GM19463 (cell line): Measurements from ENCODE around the gene OPRL1.

Source experiments
- ATAC-seq: cut with Tn5 transposase; IDR thresholded peaks from one replicate; pipeline ENCODE4 v1.9.1; 2021; ENCODE audit warnings: mild to moderate bottlenecking, moderate library complexity; ENCODE audit not compliant: unreplicated experiment

Gene OPRL1

DNA sequence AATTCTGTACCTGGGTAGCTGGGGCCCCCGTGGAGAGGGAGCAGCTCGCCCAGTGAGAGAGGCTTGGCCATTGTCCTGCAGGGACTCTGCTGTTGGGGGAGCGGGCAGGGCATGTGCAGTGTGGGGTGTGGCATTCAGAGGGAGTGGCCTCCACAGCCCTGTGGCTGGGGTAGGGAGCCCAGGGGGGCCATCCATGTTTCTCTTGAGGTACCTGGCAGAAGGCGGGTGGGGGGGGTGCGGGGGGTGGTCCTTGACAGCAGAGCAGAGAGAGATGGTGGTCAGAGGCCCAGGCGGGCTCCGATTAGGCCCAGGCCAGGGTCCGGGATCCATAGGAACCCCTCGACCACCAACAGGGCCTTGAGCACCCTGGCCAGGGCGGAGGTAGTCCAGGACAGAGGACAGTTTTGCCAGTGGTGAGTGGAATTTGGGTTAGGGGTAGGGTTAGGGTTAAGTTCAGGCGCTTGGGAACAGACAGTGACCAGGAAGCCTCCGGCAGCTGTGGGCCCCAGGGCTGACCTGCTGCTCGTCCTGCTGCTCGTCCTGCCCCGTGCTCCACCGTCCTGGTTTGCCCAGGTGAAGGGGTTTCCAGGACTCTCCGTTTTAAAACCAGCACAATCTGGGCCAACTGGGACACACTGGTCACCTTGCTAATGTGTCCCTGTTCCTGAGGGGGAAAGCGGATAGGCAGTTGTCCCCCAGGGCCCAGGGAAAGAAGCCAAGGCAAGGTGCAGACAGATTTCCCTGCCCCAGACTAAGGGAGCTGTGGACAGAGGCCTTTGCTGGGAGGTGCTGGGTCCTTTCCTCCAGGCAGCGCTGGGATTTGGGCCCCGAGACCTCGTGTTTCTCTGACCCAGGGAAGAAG, 59.5 kb downstream of the OPRL1 start:
- no peak for ATAC-seq

- ATAC-seq = no peak
Observed at GRCh38 chr20:64140061-64140931, 60.4 kb downstream of the OPRL1 start.

- ATAC-seq = no peak
Observed at GRCh38 chr20:64140956-64141355, 61.1 kb downstream of the OPRL1 start.

DNA sequence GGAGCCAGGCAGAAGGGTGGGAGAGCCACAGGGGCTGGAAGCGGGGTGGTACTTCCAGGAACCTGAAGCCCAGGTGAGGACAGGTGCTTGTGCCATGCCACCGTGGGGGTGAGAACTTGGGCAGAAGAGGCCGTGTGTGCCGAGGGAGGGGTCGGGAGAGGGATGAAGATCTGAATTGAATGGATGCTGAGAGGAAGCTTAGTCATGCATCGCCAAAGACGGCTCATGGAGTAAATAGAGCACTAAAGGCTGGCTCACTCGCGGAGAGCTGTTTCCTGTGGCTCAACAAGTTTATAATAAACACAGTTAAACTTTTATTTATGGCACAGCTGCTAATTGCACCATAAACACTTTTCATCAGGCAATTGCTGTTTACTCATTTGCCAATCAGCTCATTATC, 62.7 kb downstream of the OPRL1 start:
- no peak for ATAC-seq

DNA sequence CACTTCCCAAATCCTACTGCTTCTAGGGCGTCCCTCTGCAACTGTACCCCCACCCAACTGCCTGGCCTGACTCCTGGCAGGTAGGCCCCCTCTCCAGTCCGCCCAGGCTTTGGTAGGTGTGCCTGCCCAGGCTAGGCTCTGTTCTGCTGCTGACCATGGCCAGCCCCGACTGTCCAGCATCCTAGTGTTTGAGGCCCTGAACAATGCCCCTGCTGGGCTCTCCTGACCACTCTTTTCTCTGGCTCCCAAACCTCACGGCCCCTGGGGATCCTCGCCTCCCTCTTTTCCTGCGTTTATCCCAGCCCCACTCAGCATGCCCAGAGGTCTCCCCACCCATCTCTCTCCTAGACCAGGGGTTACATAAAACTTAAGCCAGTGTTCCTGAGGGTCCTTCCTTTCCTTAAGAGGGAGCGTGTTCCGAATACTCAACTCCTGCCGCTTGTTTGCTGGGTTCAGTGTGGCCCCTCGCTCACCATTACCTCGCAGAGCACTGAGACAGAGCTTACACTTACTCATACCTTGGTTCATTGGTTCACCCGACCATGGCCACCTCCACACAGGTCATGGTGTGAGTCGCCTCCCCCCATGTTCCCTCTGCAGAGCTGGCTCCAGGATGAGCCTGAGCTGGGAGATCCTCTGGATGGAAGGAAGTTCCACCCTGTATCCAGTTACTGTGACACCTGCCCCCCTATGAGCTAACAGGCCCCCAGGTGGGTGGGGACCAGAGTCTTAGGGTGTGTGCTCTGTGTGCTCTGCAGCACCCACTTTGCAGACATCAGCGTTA, 63.3 kb downstream of the OPRL1 start:
- no peak for ATAC-seq

DNA sequence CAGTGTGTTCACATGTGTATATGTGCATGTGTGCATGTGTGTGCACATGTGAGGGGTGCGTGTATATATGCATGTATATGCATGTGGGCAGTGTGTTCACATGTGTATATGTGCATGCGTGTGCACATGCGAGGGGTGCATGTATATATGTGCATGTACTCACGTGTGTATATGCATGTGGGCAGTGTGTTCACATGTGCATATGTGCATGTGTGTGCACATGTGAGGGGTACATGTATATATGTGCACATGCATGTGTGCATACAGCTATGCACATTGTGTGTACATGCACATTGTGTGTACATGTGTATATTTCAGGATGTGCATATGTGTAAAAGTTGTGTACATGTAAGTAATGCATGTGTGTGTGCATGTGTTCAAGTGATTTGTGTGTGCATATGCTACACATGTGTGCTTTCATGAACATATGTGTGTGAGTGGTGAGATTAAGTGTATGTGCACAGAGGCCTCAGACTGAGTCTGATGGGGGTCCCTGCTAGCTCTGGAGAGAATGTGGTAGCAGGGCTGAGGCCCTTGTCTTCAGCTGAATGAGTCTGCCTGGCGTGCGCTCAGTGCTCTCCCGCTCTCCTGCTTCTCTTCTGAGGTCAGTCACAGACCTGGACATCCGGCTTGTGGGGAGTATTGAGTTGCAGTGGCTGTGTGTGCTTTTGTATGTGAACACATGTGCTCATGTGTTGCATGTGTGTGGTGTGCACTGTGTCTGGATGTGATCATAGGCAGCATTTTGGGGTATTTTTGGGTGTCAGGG, 64.4 kb downstream of the OPRL1 start:
- ATAC-seq = no peak

DNA sequence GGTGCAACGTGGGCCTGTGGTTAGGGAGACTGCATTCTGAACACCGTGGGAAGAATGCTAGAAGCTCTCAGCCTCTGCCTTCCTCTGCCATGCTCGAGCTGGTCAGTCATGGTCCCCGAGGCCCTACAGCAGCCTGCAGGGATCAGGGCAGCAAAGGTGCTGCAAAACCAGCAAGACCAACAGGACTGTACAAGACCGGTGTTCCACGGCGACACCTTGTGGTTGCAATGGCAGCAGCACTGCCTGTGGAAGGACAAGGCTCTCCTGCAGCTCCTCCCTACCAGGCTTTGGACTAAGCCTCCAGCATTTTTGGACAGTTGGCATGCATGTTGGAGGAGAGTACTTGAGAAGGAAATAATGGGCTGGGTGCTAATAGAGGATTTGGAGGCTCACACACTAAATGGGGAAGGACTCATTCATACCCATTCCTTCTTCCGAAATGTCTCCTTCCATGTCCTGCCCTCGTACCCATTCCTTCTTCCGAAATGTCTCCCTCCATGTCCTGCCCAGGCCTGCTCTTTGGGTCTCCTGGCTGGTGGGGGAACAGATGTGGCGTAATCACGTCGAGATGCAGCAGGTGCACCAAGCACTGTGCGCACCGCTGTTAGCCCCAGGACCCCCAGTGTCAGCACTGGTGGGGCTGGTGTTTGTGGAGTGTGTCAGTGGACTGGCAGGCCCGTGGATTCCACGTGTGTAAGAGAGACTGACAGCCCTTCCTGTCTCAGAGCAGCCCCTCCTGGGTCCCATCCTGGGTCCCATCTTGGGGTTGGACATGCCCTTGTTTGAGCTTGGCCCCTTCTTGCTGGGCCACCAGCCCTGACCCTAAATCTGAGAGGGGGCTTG, 65.8 kb downstream of the OPRL1 start:
- no peak for ATAC-seq

DNA sequence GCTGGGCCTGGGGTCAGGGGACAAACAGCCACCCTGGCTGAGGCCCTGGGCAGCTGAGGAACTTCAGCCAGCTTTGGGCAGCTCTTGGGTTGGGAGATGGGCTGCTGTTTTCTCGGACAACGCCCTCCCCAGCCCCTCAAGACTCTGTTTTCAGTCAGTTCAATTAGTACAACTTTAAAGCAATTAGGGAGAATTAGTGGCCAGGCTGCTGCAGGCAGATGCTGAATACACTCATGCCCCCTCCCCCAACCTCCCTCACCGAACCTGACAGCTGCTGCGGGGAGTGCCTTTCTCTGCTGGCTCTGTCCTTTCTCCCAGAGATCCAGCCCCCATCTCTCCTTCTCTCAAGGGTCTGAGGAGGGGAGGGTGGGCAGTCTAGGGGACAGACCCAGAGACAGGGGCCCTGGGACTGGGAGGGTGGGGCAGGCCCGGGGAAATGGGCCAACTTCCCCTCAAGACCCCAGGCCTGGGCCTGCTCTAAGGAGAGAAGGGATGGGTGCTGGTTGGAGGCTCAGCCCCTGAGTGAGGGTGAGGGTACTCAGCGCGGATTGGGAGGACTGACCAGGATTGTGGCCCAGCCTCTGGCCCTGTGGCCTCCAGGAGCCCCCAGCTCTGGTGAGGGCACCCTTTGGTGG, 66.5 kb downstream of the OPRL1 start:
- no peak for ATAC-seq

DNA sequence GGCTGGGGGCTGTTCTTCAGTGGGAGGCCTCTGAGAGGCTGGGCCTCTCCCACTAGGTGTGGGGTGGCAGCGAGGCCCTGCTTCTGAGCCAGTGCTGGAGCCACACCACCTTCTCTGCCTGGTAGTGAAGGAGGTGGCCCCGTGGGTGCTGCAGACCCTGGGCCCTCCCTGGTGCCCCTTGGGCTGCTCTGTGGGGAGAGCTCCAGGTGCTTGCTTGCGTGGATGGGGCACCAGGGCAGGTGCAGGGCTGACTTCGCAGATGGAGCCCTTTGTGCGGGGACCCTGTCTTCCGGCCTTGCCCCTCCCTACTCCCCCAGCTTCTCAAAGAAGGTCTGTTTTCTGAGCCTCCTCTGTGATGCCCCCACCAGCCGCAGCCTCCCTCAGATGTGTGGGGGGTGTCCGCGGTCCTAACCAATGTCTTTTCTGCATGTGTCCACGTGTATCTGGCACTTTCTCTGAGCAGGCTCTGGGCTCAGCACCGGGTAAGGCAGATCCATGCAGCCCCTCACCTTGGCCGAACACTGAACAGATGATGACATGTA, 67.1 kb downstream of the OPRL1 start:
- ATAC-seq = no peak

GRCh38 chr20:64148581-64148980, 68.7 kb downstream of the OPRL1 start:
- ATAC-seq = no peak

DNA sequence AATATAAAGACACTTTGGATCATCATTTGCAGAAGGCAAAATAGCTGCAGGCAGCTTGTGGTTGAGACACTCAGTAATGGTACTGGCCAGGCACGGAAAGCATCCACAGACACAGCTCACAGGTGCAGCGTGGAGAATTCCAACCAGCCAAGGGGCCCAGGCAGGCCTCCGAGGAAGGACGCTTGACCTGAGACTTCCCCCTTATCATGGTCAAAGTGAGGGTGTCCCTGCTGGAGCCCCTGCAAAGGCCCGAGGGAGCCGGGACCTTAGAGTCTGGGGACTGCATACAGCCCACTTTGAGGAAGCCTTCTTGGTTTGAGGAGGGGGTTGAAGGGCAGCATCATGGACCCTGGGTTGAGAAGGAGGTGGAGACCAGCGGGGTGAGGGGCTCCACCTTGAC, 69.3 kb downstream of the OPRL1 start:
- ATAC-seq = no peak

DNA sequence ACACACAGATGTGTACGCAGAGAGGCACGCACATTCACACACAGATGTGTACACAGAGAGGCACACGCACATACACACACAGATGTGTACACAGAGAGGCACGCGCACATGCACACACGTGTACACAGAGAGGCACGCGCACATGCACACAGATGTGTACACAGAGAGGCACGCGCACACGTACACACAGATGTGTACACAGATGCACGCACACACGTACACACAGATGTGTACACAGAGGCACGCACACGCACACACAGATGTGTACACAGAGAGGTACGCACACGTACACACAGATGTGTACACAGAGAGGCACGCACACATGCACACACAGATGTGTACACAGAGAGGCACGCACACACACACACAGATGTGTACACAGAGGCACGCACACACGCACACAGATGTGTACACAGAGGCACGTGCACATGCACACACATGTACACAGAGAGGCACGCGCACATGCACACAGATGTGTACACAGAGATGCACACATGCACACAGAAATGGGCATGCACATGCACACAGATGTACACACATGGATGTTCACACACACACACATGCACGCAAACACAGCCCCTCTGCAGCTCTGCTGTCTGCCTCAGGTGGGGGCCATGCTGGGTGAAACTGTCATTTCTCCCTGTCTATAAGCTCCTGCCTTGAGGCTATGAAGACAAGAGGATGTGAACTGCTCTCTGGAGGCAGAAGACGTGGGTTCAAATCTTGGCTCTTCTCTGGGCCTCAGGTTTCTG, 70.1 kb downstream of the OPRL1 start:
- ATAC-seq = no peak
